Chondrocyte (in vitro differentiated cells): ENCODE measurements around the gene VPREB1. TPM values are rescaled to one million over a fixed set of nuclear protein-coding genes. Genes with fewer than 3 reads are reported as not detected.
A peak's percentile ranks its signal among the peaks of the same experiment; 100 is the strongest.

Experiments
- DNase-seq: peaks from one replicate; pipeline ENCODE4 v3.0.0; 2021; ENCODE audit warnings: mixed read lengths, low spot score
- H3K27ac Mint-ChIP-seq: one replicate; pipeline ENCODE4 v1.8.0; 2021; ENCODE audit warnings: mild to moderate bottlenecking, moderate library complexity, mixed read lengths; ENCODE audit not compliant: unreplicated experiment
- H3K27me3 Mint-ChIP-seq: 2 replicates; pipeline ENCODE4 v1.8.0; 2021; ENCODE audit warnings: low read depth, mixed read lengths
- H3K36me3 Mint-ChIP-seq: 2 replicates; pipeline ENCODE4 v1.8.0; 2021; ENCODE audit warnings: low read depth, mixed read lengths
- H3K4me1 Mint-ChIP-seq: 2 replicates; pipeline ENCODE4 v1.8.0; 2021; ENCODE audit warnings: low read depth, mild to moderate bottlenecking, mixed read lengths
- H3K4me3 Mint-ChIP-seq: one replicate; pipeline ENCODE4 v1.8.0; 2021; ENCODE audit warnings: mild to moderate bottlenecking, moderate library complexity, mixed read lengths; ENCODE audit not compliant: unreplicated experiment
- H3K9me3 Mint-ChIP-seq: 2 replicates; pipeline ENCODE4 v1.8.0; 2021; ENCODE audit warnings: low read depth, mixed read lengths
- CTCF ChIP-seq: fragments of 200-600 bp; sonication (generic); IDR thresholded peaks from 2 replicates; pipeline ENCODE4 v1.5.0; 2021; ENCODE audit warnings: antibody characterized with exemption, mild to moderate bottlenecking, moderate library complexity
- long read RNA-seq: library from polyadenylated mRNA; stranded (forward); transcript quantifications from one replicate; pipeline ENCODE4 v2.0.0, GENCODE V29; 2021
- total RNA-seq: library from RNA; stranded (reverse); gene quantifications from 3 replicates; pipeline ENCODE4 v1.2.1, GENCODE V29; 2021

The VPREB1 gene
- total RNA-seq: not detected in 3 replicates
- long read RNA-seq: 0 reads

GRCh38 chr22:22244316-22245250, at the start of gene VPREB1:
Gene VPREB1, plus strand, starts transcription at chr22:22244786. Its CDS starts 28 bp downstream, at chr22:22244814.
- H3K27ac Mint-ChIP-seq: no peak within 1 kb of the TSS
- no peaks in the 10 kb centered on the region for H3K36me3 Mint-ChIP-seq
- no peaks in the 10 kb centered on the region for H3K9me3 Mint-ChIP-seq
- no peak within 1 kb of the TSS for H3K4me3 Mint-ChIP-seq
- H3K27me3 Mint-ChIP-seq: peaks cover 64% of the 10 kb centered on the region
- DNase-seq: no peak
- TF ChIP-seq CTCF: no peak
- H3K4me1 Mint-ChIP-seq: no peaks in the 10 kb centered on the region

GRCh38 chr22:22194931-22195264, 49.7 kb upstream of the VPREB1 start:
- H3K36me3 Mint-ChIP-seq: peaks cover 3% of the 10 kb centered on the region
- H3K4me1 Mint-ChIP-seq: no peaks in the 10 kb centered on the region
- H3K27me3 Mint-ChIP-seq: peaks cover 66% of the 10 kb centered on the region
- TF ChIP-seq CTCF: no peak
- no peak overlapping the region for H3K4me3 Mint-ChIP-seq
- H3K9me3 Mint-ChIP-seq: peaks cover 5% of the 10 kb centered on the region
- no peak overlapping the region for H3K27ac Mint-ChIP-seq
- DNase-seq: no peak

GRCh38 chr22:22195265-22196017, 49.1 kb upstream of the VPREB1 start:
- Mint-ChIP-seq H3K4me1 (no peaks in the 10 kb centered on the region), H3K27me3 (peaks cover 66% of the 10 kb centered on the region), H3K27ac (no peak overlapping the region), H3K4me3 (no peak overlapping the region), H3K9me3 (peaks cover 3% of the 10 kb centered on the region), H3K36me3 (no peaks in the 10 kb centered on the region)
- peak; percentile 83 for TF ChIP-seq CTCF
- DNase-seq: no peak

GRCh38 chr22:22196018-22196533, 48.5 kb upstream of the VPREB1 start:
- Mint-ChIP-seq H3K27me3 (peaks cover 66% of the 10 kb centered on the region), H3K4me1 (no peaks in the 10 kb centered on the region), H3K27ac (no peak overlapping the region), H3K4me3 (no peak overlapping the region), H3K9me3 (peaks cover 3% of the 10 kb centered on the region), H3K36me3 (no peaks in the 10 kb centered on the region)
- no peak for TF ChIP-seq CTCF
- DNase-seq: no peak

GRCh38 chr22:22196833-22197477, 47.6 kb upstream of the VPREB1 start:
- Mint-ChIP-seq H3K27me3 (peaks cover 70% of the 10 kb centered on the region), H3K36me3 (no peaks in the 10 kb centered on the region)

More at GRCh38 chr22:22196833-22197477, 47.6 kb upstream of the VPREB1 start:
- DNase-seq: no peak
- H3K9me3 Mint-ChIP-seq: peaks cover 3% of the 10 kb centered on the region
- TF ChIP-seq CTCF: no peak
- H3K4me3 Mint-ChIP-seq: no peak overlapping the region
- no peaks in the 10 kb centered on the region for H3K4me1 Mint-ChIP-seq
- H3K27ac Mint-ChIP-seq: no peak overlapping the region
